Parathyroid adenoma (tissue), 2 donors: ENCODE measurements around the gene EWSR1.

ENCODE experiments used
- H2AFZ ChIP-seq: fragments of 300-600 bp; sonication (generic); one replicate; pipeline ENCODE4 v1.7.0; 2017; ENCODE audit warnings: antibody characterized with exemption, mild to moderate bottlenecking
- H3K27ac ChIP-seq: fragments of 300-600 bp; sonication (generic); one replicate; pipeline ENCODE4 v1.7.0; 2017
- H3K27me3 ChIP-seq: fragments of 300-600 bp; sonication (generic); one replicate; pipeline ENCODE4 v1.7.0; 2017; ENCODE audit warnings: low read length; ENCODE audit not compliant: control insufficient read depth, insufficient read depth
- H3K36me3 ChIP-seq: fragments of 300-600 bp; sonication (generic); one replicate; pipeline ENCODE4 v1.7.0; 2017; ENCODE audit warnings: low read length; ENCODE audit not compliant: control insufficient read depth, insufficient read depth
- H3K4me1 ChIP-seq: fragments of 300-600 bp; sonication (generic); one replicate; pipeline ENCODE4 v1.7.0; 2017; ENCODE audit warnings: control low read depth
- H3K4me2 ChIP-seq: fragments of 300-600 bp; sonication (generic); one replicate; pipeline ENCODE4 v1.7.0; 2017; ENCODE audit warnings: low read length
- H3K4me3 ChIP-seq: fragments of 300-600 bp; sonication (generic); one replicate; pipeline ENCODE4 v1.7.0; 2017; ENCODE audit warnings: low read depth, low read length
- H3K79me2 ChIP-seq: fragments of 300-600 bp; sonication (generic); one replicate; pipeline ENCODE4 v1.7.0; 2017; ENCODE audit warnings: control low read depth
- H3K9ac ChIP-seq: fragments of 300-600 bp; sonication (generic); one replicate; pipeline ENCODE4 v1.7.0; 2017; ENCODE audit warnings: mild to moderate bottlenecking
- H3K9me3 ChIP-seq: fragments of 300-600 bp; sonication (generic); one replicate; pipeline ENCODE4 v1.7.0; 2017; ENCODE audit warnings: low read length; ENCODE audit not compliant: control insufficient read depth
- CTCF ChIP-seq: fragments of 300-600 bp; sonication (generic); IDR thresholded peaks from one replicate; pipeline ENCODE4 v1.7.0; 2017; ENCODE audit warnings: antibody characterized with exemption, mild to moderate bottlenecking
- donor health status: primary hyperparathyroidism.

EWSR1 gene

GRCh38 chr22:29345932-29346331, 77.9 kb downstream of the EWSR1 start:
- Histone ChIP-seq H3K36me3 (no peaks in the 10 kb centered on the region), H3K27ac (no peak overlapping the region)

GRCh38 chr22:29346659-29347058, 78.6 kb downstream of the EWSR1 start:
- Histone ChIP-seq H3K27me3 (no peaks in the 10 kb centered on the region), H3K4me1 (peaks cover 9% of the 10 kb centered on the region), H3K36me3 (no peaks in the 10 kb centered on the region), H3K9ac (no peak overlapping the region), H3K4me2 (no peak overlapping the region), H3K79me2 (no peaks in the 10 kb centered on the region), H3K27ac (no peak overlapping the region), H3K9me3 (no peaks in the 10 kb centered on the region), H2AFZ (no peak overlapping the region), H3K4me3 (no peak overlapping the region)
- no peak for TF ChIP-seq CTCF

More at GRCh38 chr22:29345932-29346331, 77.9 kb downstream of the EWSR1 start:
- TF ChIP-seq CTCF, result no peak
- H3K4me3 ChIP-seq, result no peak overlapping the region
- no peak overlapping the region for H2AFZ ChIP-seq
- H3K79me2 ChIP-seq, result no peaks in the 10 kb centered on the region
- no peaks in the 10 kb centered on the region for H3K9me3 ChIP-seq
- H3K4me2 ChIP-seq, result no peak overlapping the region
- no peaks in the 10 kb centered on the region for H3K27me3 ChIP-seq
- H3K4me1 ChIP-seq, result peaks cover 9% of the 10 kb centered on the region
- H3K9ac ChIP-seq, result no peak overlapping the region

GRCh38 chr22:29348041-29348440, 80.0 kb downstream of the EWSR1 start:
- H3K27ac ChIP-seq, result no peak overlapping the region
- no peak overlapping the region for H3K4me3 ChIP-seq
- no peaks in the 10 kb centered on the region for H3K27me3 ChIP-seq
- no peak overlapping the region for H3K4me2 ChIP-seq
- H3K9ac ChIP-seq, result no peak overlapping the region
- H2AFZ ChIP-seq, result no peak overlapping the region
- peaks cover 7% of the 10 kb centered on the region for H3K4me1 ChIP-seq
- no peaks in the 10 kb centered on the region for H3K36me3 ChIP-seq
- TF ChIP-seq CTCF, result no peak
- no peaks in the 10 kb centered on the region for H3K79me2 ChIP-seq
- no peaks in the 10 kb centered on the region for H3K9me3 ChIP-seq

- no peaks in the 10 kb centered on the region for H3K27me3 ChIP-seq
- no peak overlapping the region for H3K4me3 ChIP-seq
- TF ChIP-seq CTCF, result no peak
- H3K27ac ChIP-seq, result no peak overlapping the region
- H2AFZ ChIP-seq, result no peak overlapping the region
- H3K79me2 ChIP-seq, result no peaks in the 10 kb centered on the region
- no peak overlapping the region for H3K4me2 ChIP-seq
- H3K4me1 ChIP-seq, result no peaks in the 10 kb centered on the region
- no peak overlapping the region for H3K9ac ChIP-seq
- H3K9me3 ChIP-seq, result no peaks in the 10 kb centered on the region
- H3K36me3 ChIP-seq, result no peaks in the 10 kb centered on the region
Measured at GRCh38 chr22:29348956-29349355, 80.9 kb downstream of the EWSR1 start.
